ENCODE results near the gene ZNF668. TPM values are rescaled to one million over a fixed set of nuclear protein-coding genes. Genes with fewer than 3 reads are reported as not detected.

Gene ZNF668
- total RNA-seq, 2 donors from 2014 or later: 6.9 to 7.8 TPM

GRCh38 chr16:31090540-31090939 is 16.5 kb upstream of the ZNF668 start:
- DNase-seq (no peak), ATAC-seq (replicated peaks in 1 of 2) (no peak)
- peaks cover 27% of the 10 kb centered on the region for H3K4me1 Mint-ChIP-seq (ENCODE audit: low read depth)
- H3K36me3 Mint-ChIP-seq (ENCODE audit: insufficient read depth in 2 of 2): peaks cover 0 to 1% of the 10 kb centered on the region in 2 donors
- no peak overlapping the region for H3K27ac Mint-ChIP-seq
- H3K4me3 Mint-ChIP-seq: no peak overlapping the region
- no peaks in the 10 kb centered on the region for H3K27me3 Mint-ChIP-seq (ENCODE audit: low read depth)
- no peaks in the 10 kb centered on the region for H3K9me3 Mint-ChIP-seq

GRCh38 chr16:31089199-31089598 is 15.2 kb upstream of the ZNF668 start:
- no peak overlapping the region for H3K27ac Mint-ChIP-seq

GRCh38 chr16:31088459-31089183 is 14.6 kb upstream of the ZNF668 start, which contains the start of gene PRSS53:
Gene PRSS53 (minus strand): TSS chr16:31088943. CDS start chr16:31088809, 134 bp downstream.
- peaks cover 11% of the 10 kb centered on the region for H3K4me1 Mint-ChIP-seq (ENCODE audit: low read depth)
- H3K27ac Mint-ChIP-seq: no peak within 1 kb of the TSS
- no peaks in the 10 kb centered on the region for H3K27me3 Mint-ChIP-seq (ENCODE audit: low read depth)
- DNase-seq (no peak), ATAC-seq (replicated peaks in 1 of 2) (no peak)
- H3K9me3 Mint-ChIP-seq: no peaks in the 10 kb centered on the region
- H3K36me3 Mint-ChIP-seq (ENCODE audit: insufficient read depth in 2 of 2): peaks cover 0 to 3% of the 10 kb centered on the region in 2 donors
- no peak within 1 kb of the TSS for H3K4me3 Mint-ChIP-seq

More at GRCh38 chr16:31089199-31089598, 15.2 kb upstream of the ZNF668 start:
- ATAC-seq (replicated peaks in 1 of 2) (no peak), DNase-seq (no peak)
- H3K36me3 Mint-ChIP-seq (ENCODE audit: insufficient read depth in 2 of 2): peaks cover 0 to 3% of the 10 kb centered on the region in 2 donors
- H3K4me1 Mint-ChIP-seq (ENCODE audit: low read depth): peaks cover 17% of the 10 kb centered on the region
- no peaks in the 10 kb centered on the region for H3K27me3 Mint-ChIP-seq (ENCODE audit: low read depth)
- no peak overlapping the region for H3K4me3 Mint-ChIP-seq
- H3K9me3 Mint-ChIP-seq: no peaks in the 10 kb centered on the region

- Mint-ChIP-seq H3K36me3 (ENCODE audit: insufficient read depth in 2 of 2) (peaks cover 0 to 3% of the 10 kb centered on the region in 2 donors), H3K4me1 (ENCODE audit: low read depth) (peaks cover 6% of the 10 kb centered on the region), H3K27me3 (ENCODE audit: low read depth) (no peaks in the 10 kb centered on the region), H3K9me3 (no peaks in the 10 kb centered on the region), H3K27ac (no peak overlapping the region), H3K4me3 (no peak overlapping the region)
- DNase-seq: no peak
- ATAC-seq (replicated peaks in 1 of 2): no peak
Observed at GRCh38 chr16:31087971-31088370, 13.9 kb upstream of the ZNF668 start.

GRCh38 chr16:31087481-31087880 is 13.4 kb upstream of the ZNF668 start:
- H3K4me3 Mint-ChIP-seq: no peak overlapping the region
- no peak for ATAC-seq (replicated peaks in 1 of 2)
- DNase-seq: no peak
- H3K36me3 Mint-ChIP-seq (ENCODE audit: insufficient read depth in 2 of 2): peaks cover 0 to 3% of the 10 kb centered on the region in 2 donors
- H3K4me1 Mint-ChIP-seq (ENCODE audit: low read depth): peaks cover 1% of the 10 kb centered on the region
- H3K9me3 Mint-ChIP-seq: no peaks in the 10 kb centered on the region
- no peaks in the 10 kb centered on the region for H3K27me3 Mint-ChIP-seq (ENCODE audit: low read depth)
- H3K27ac Mint-ChIP-seq: no peak overlapping the region

- H3K4me1 Mint-ChIP-seq (ENCODE audit: low read depth): no peaks in the 10 kb centered on the region
- DNase-seq: no peak
- no peak overlapping the region for H3K4me3 Mint-ChIP-seq
- ATAC-seq (replicated peaks in 1 of 2): no peak
- no peaks in the 10 kb centered on the region for H3K9me3 Mint-ChIP-seq
- H3K36me3 Mint-ChIP-seq (ENCODE audit: insufficient read depth in 2 of 2): peaks cover 0 to 3% of the 10 kb centered on the region in 2 donors
- H3K27me3 Mint-ChIP-seq (ENCODE audit: low read depth): no peaks in the 10 kb centered on the region
- no peak overlapping the region for H3K27ac Mint-ChIP-seq
Observed at GRCh38 chr16:31086629-31086906, 12.5 kb upstream of the ZNF668 start.

GRCh38 chr16:31085873-31086628 is 12.0 kb upstream of the ZNF668 start:
- peaks cover 0 to 3% of the 10 kb centered on the region in 2 donors for H3K36me3 Mint-ChIP-seq (ENCODE audit: insufficient read depth in 2 of 2)
- H3K27ac Mint-ChIP-seq: no peak overlapping the region

GRCh38 chr16:31085411-31085810 is 11.4 kb upstream of the ZNF668 start:
- H3K9me3 Mint-ChIP-seq: no peaks in the 10 kb centered on the region
- no peaks in the 10 kb centered on the region for H3K27me3 Mint-ChIP-seq (ENCODE audit: low read depth)
- peaks cover 0 to 3% of the 10 kb centered on the region in 2 donors for H3K36me3 Mint-ChIP-seq (ENCODE audit: insufficient read depth in 2 of 2)
- H3K4me3 Mint-ChIP-seq: no peak overlapping the region
- H3K27ac Mint-ChIP-seq: no peak overlapping the region
- DNase-seq (no peak), ATAC-seq (replicated peaks in 1 of 2) (no peak)
- peaks cover 5% of the 10 kb centered on the region for H3K4me1 Mint-ChIP-seq (ENCODE audit: low read depth)

More at GRCh38 chr16:31085873-31086628, 12.0 kb upstream of the ZNF668 start:
- ATAC-seq (replicated peaks in 1 of 2) (no peak), DNase-seq (no peak)
- Mint-ChIP-seq H3K27me3 (ENCODE audit: low read depth) (no peaks in the 10 kb centered on the region), H3K9me3 (no peaks in the 10 kb centered on the region), H3K4me1 (ENCODE audit: low read depth) (peaks cover under 1% of the 10 kb centered on the region), H3K4me3 (no peak overlapping the region)

GRCh38 chr16:31084584-31085302 is 10.7 kb upstream of the ZNF668 start:
- DNase-seq (no peak), ATAC-seq (replicated peaks in 1 of 2) (no peak)
- H3K4me3 Mint-ChIP-seq: no peak overlapping the region
- no peaks in the 10 kb centered on the region for H3K27me3 Mint-ChIP-seq (ENCODE audit: low read depth)
- H3K9me3 Mint-ChIP-seq: no peaks in the 10 kb centered on the region
- H3K36me3 Mint-ChIP-seq (ENCODE audit: insufficient read depth in 2 of 2): peaks cover 0 to 3% of the 10 kb centered on the region in 2 donors
- H3K27ac Mint-ChIP-seq: no peak overlapping the region
- H3K4me1 Mint-ChIP-seq (ENCODE audit: low read depth): peaks cover 5% of the 10 kb centered on the region

- peaks cover 5% of the 10 kb centered on the region for H3K4me1 Mint-ChIP-seq (ENCODE audit: low read depth)
- no peaks in the 10 kb centered on the region for H3K27me3 Mint-ChIP-seq (ENCODE audit: low read depth)
- H3K36me3 Mint-ChIP-seq (ENCODE audit: insufficient read depth in 2 of 2): peaks cover 0 to 6% of the 10 kb centered on the region in 2 donors
- no peak for DNase-seq
- no peak for ATAC-seq (replicated peaks in 1 of 2)
- H3K9me3 Mint-ChIP-seq: no peaks in the 10 kb centered on the region
- H3K4me3 Mint-ChIP-seq: no peak overlapping the region
- H3K27ac Mint-ChIP-seq: no peak overlapping the region
Observed at GRCh38 chr16:31083981-31084380, 9.9 kb upstream of the ZNF668 start.

GRCh38 chr16:31083556-31083955 is 9.5 kb upstream of the ZNF668 start:
- Mint-ChIP-seq H3K4me1 (ENCODE audit: low read depth) (peaks cover 5% of the 10 kb centered on the region), H3K4me3 (no peak overlapping the region), H3K36me3 (ENCODE audit: insufficient read depth in 2 of 2) (peaks cover 0 to 9% of the 10 kb centered on the region in 2 donors), H3K9me3 (no peaks in the 10 kb centered on the region), H3K27ac (no peak overlapping the region), H3K27me3 (ENCODE audit: low read depth) (no peaks in the 10 kb centered on the region)
- ATAC-seq (replicated peaks in 1 of 2): no peak
- no peak for DNase-seq

GRCh38 chr16:31083081-31083480 is 9.0 kb upstream of the ZNF668 start:
- H3K36me3 Mint-ChIP-seq (ENCODE audit: insufficient read depth in 2 of 2): peaks cover 0 to 9% of the 10 kb centered on the region in 2 donors
- no peaks in the 10 kb centered on the region for H3K9me3 Mint-ChIP-seq
- no peaks in the 10 kb centered on the region for H3K27me3 Mint-ChIP-seq (ENCODE audit: low read depth)
- peaks cover 5% of the 10 kb centered on the region for H3K4me1 Mint-ChIP-seq (ENCODE audit: low read depth)
- no peak overlapping the region for H3K4me3 Mint-ChIP-seq
- DNase-seq (no peak), ATAC-seq (replicated peaks in 1 of 2) (no peak)
- H3K27ac Mint-ChIP-seq: no peak overlapping the region

Measured in activated T-cell treated with anti-CD3 and anti-CD28 coated beads, Interleukin-2, amount 50 U/mL, for 72 hours (primary cell).